ENCODE measurements around the gene GPC5.

Gene GPC5

DNA sequence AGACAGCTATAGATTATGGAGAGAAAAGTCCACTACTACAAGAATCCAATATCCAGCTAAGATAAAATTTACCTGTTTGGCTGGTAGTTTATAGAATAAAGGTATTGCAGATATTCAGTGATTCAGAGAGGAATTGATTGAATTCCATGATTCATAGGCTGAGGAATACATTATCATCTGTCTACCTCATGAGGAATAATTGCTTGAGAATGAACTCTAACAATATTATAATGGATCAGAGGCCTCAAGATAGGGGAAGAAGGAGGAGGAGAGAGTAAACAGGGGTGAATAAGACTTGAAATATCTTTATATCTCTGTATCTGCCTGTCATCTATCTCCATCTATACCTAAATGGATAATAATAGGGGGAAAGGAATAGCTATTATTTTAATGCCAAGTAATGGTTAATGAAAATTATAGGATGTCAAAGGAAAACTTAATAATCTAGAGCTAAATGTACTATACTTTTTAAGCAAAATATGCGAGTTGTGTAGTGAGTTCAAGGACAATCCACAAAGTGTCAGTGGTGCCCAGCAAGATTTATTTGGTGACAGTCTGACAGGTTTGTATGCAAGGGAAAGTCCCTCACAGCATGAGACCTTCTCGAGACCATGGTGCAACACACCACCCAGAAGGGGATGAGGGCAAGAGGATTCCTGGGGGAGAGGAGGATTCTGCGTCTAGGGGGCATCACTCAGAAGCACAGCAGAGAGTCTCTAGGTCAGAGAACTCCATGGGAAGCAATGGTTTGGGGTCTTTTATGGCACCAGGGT lies 224.5 kb downstream of the GPC5 start:
- no peak overlapping the region for H2BK5ac ChIP-seq (ENCODE audit: low read depth, low read length, poor library complexity, severe bottlenecking)
- WGBS, result 58% methylated on average over 3 of the region's 3 CpGs
- no peaks in the 10 kb centered on the region for H3K4me1 ChIP-seq (ENCODE audit: control insufficient read depth, insufficient read depth, low read depth, low read length)
- H3K27me3 ChIP-seq (ENCODE audit: control insufficient read depth in 1 of 2, insufficient read depth in 1 of 2, low read length in 2 of 2), result no peaks in the 10 kb centered on the region
- no peak overlapping the region for H3K18ac ChIP-seq (ENCODE audit: low read depth in 1 of 2, low read length in 2 of 2)
- no peak overlapping the region for H2AK5ac ChIP-seq (ENCODE audit: low read length, severe bottlenecking)
- H2BK15ac ChIP-seq (ENCODE audit: low read depth, poor library complexity, severe bottlenecking), result no peak overlapping the region
- no peak overlapping the region for H2BK120ac ChIP-seq (ENCODE audit: low read depth, low read length)
- H2BK12ac ChIP-seq (ENCODE audit: low read length in 2 of 2), result no peak overlapping the region
- no peak overlapping the region for H4K91ac ChIP-seq (ENCODE audit: low read length)
- no peak overlapping the region for H3K14ac ChIP-seq (ENCODE audit: low read length in 2 of 2)
- DNase-seq, result no peak
- no peak overlapping the region for H3K4me3 ChIP-seq (ENCODE audit: insufficient read depth in 1 of 2, low read depth in 1 of 2, low read length in 2 of 2)
- H2AFZ ChIP-seq (ENCODE audit: low read depth, low read length), result no peak overlapping the region
- H3K79me1 ChIP-seq (replicated peaks; ENCODE audit: low read length, poor library complexity, severe bottlenecking), result no peaks in the 10 kb centered on the region
- no peak overlapping the region for H3K23ac ChIP-seq (ENCODE audit: low read length in 2 of 2)
- no peaks in the 10 kb centered on the region for H3K36me3 ChIP-seq (ENCODE audit: control insufficient read depth in 1 of 2, insufficient read depth in 2 of 2, low read depth in 1 of 2, low read length in 2 of 2)
- no peak overlapping the region for H4K8ac ChIP-seq (ENCODE audit: low read length)
- no peak overlapping the region for H3K27ac ChIP-seq (ENCODE audit: low read length, poor library complexity, severe bottlenecking)
- H3K9me3 ChIP-seq (ENCODE audit: control insufficient read depth, low read length), result no peaks in the 10 kb centered on the region
- no peak overlapping the region for H3K4ac ChIP-seq (ENCODE audit: low read depth in 1 of 2, low read length in 2 of 2)
- no peak overlapping the region for H3K4me2 ChIP-seq (ENCODE audit: low read length, poor library complexity, severe bottlenecking)
- H3K9ac ChIP-seq (ENCODE audit: low read length), result no peak overlapping the region

DNA sequence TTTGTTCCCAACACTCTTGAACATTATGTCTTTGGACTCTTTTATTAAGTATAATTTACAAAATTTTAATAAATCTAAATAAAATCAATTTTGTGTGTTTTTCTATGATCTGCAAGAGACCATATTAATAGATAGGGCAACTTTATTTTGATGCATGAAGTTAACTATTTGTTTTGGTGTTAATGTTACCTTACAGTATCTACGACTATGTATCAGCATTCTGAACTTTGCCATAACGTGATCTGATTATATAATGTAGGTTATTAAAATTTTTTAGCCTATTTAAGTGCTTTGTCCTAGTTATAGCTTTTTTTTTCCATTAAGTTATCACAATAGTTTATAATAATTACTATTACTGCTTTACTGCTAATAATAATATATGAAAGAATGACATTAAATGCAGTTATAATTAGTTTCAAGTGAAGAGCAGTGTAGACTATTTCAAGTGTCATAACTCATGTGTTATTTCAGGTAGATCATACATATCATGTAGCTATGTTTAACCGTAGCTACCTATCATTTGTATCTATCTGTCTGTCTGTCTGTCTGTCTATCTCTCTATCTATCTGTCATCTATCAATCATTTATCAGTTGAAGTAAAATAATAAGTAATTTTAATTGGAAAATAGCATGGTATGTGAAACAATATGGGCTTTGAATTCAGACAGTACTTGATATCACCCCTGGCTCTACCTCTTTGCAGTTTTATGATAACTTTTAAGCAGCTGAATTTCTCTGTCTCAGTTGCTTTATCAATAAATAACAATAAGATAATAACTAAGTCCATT lies 229.7 kb downstream of the GPC5 start:
- no peaks in the 10 kb centered on the region for H3K79me1 ChIP-seq (replicated peaks; ENCODE audit: low read length, poor library complexity, severe bottlenecking)
- WGBS, result 100% methylated on average over 1 of the region's 3 CpGs

DNA sequence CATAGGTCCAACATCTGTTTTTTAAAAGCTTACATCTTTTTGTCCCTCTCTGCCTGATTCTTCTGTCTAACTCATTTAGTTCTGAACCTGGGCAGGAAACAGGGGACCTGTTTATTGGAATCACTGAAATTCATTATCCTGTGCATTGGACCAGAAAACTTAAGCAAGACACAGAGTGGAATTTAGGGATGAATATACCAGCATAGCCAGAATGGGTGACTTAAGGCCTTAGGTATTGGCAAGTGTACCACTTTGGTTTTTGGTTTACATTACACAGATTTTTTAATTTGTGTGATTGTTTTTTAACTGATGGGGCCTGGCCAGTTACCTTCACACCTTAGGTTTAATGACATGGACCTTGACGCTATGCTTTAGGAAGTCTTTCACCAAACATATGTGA lies 232.5 kb downstream of the GPC5 start:
- no peak overlapping the region for H4K91ac ChIP-seq (ENCODE audit: low read length)
- H3K4me1 ChIP-seq (ENCODE audit: control insufficient read depth, insufficient read depth, low read depth, low read length), result no peaks in the 10 kb centered on the region
- H2BK5ac ChIP-seq (ENCODE audit: low read depth, low read length, poor library complexity, severe bottlenecking), result no peak overlapping the region
- H3K79me1 ChIP-seq (replicated peaks; ENCODE audit: low read length, poor library complexity, severe bottlenecking), result no peaks in the 10 kb centered on the region
- H3K4me2 ChIP-seq (ENCODE audit: low read length, poor library complexity, severe bottlenecking), result no peak overlapping the region
- no peak for DNase-seq
- H2BK15ac ChIP-seq (ENCODE audit: low read depth, poor library complexity, severe bottlenecking), result no peak overlapping the region
- no peak overlapping the region for H2AFZ ChIP-seq (ENCODE audit: low read depth, low read length)
- no peaks in the 10 kb centered on the region for H3K36me3 ChIP-seq (ENCODE audit: control insufficient read depth in 1 of 2, insufficient read depth in 2 of 2, low read depth in 1 of 2, low read length in 2 of 2)
- no peak overlapping the region for H2BK12ac ChIP-seq (ENCODE audit: low read length in 2 of 2)
- no peak overlapping the region for H4K8ac ChIP-seq (ENCODE audit: low read length)
- H3K9ac ChIP-seq (ENCODE audit: low read length), result no peak overlapping the region
- no peak overlapping the region for H3K4ac ChIP-seq (ENCODE audit: low read depth in 1 of 2, low read length in 2 of 2)
- WGBS, result no CpG with 5 or more reads among the region's 1 CpG
- H3K27ac ChIP-seq (ENCODE audit: low read length, poor library complexity, severe bottlenecking), result no peak overlapping the region
- no peak overlapping the region for H2BK120ac ChIP-seq (ENCODE audit: low read depth, low read length)
- H3K27me3 ChIP-seq (ENCODE audit: control insufficient read depth in 1 of 2, insufficient read depth in 1 of 2, low read length in 2 of 2), result no peaks in the 10 kb centered on the region
- H3K9me3 ChIP-seq (ENCODE audit: control insufficient read depth, low read length), result no peaks in the 10 kb centered on the region
- no peak overlapping the region for H3K14ac ChIP-seq (ENCODE audit: low read length in 2 of 2)
- no peak overlapping the region for H3K4me3 ChIP-seq (ENCODE audit: insufficient read depth in 1 of 2, low read depth in 1 of 2, low read length in 2 of 2)
- H2AK5ac ChIP-seq (ENCODE audit: low read length, severe bottlenecking), result no peak overlapping the region
- no peak overlapping the region for H3K18ac ChIP-seq (ENCODE audit: low read depth in 1 of 2, low read length in 2 of 2)
- H3K23ac ChIP-seq (ENCODE audit: low read length in 2 of 2), result no peak overlapping the region

More for the DNA sequence above, 229.7 kb downstream of the GPC5 start:
- Histone ChIP-seq H3K4me2 (ENCODE audit: low read length, poor library complexity, severe bottlenecking) (no peak overlapping the region), H2BK12ac (ENCODE audit: low read length in 2 of 2) (no peak overlapping the region), H3K27ac (ENCODE audit: low read length, poor library complexity, severe bottlenecking) (no peak overlapping the region), H4K8ac (ENCODE audit: low read length) (no peak overlapping the region), H3K4me3 (ENCODE audit: insufficient read depth in 1 of 2, low read depth in 1 of 2, low read length in 2 of 2) (no peak overlapping the region), H2AFZ (ENCODE audit: low read depth, low read length) (no peak overlapping the region), H3K9ac (ENCODE audit: low read length) (no peak overlapping the region), H3K4me1 (ENCODE audit: control insufficient read depth, insufficient read depth, low read depth, low read length) (no peaks in the 10 kb centered on the region), H2BK5ac (ENCODE audit: low read depth, low read length, poor library complexity, severe bottlenecking) (no peak overlapping the region), H4K91ac (ENCODE audit: low read length) (no peak overlapping the region), H2BK15ac (ENCODE audit: low read depth, poor library complexity, severe bottlenecking) (no peak overlapping the region), H3K9me3 (ENCODE audit: control insufficient read depth, low read length) (no peaks in the 10 kb centered on the region), H2BK120ac (ENCODE audit: low read depth, low read length) (no peak overlapping the region), H3K27me3 (ENCODE audit: control insufficient read depth in 1 of 2, insufficient read depth in 1 of 2, low read length in 2 of 2) (no peaks in the 10 kb centered on the region), H3K18ac (ENCODE audit: low read depth in 1 of 2, low read length in 2 of 2) (no peak overlapping the region), H3K14ac (ENCODE audit: low read length in 2 of 2) (no peak overlapping the region), H3K4ac (ENCODE audit: low read depth in 1 of 2, low read length in 2 of 2) (no peak overlapping the region), H2AK5ac (ENCODE audit: low read length, severe bottlenecking) (no peak overlapping the region), H3K36me3 (ENCODE audit: control insufficient read depth in 1 of 2, insufficient read depth in 2 of 2, low read depth in 1 of 2, low read length in 2 of 2) (no peaks in the 10 kb centered on the region), H3K23ac (ENCODE audit: low read length in 2 of 2) (no peak overlapping the region)
- DNase-seq, result no peak

DNA sequence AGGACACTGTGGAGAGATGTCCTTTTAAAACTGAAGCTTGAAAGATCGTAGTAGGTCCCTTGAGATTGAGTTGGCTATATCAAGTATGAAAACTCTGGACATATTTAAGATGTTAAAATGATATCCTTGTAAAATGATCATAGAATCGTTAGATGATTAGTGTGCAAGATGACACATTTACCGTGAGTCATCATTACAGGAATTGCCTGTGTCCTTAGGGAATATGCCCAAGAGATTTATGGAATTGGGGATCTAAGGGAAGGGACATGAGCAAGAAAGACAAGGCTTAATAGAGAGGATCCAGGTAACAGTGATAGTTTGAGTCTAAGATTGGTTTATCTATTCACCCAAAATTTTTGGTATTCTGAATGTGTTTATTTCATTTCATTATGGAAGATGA lies 233.7 kb downstream of the GPC5 start:
- no peak for DNase-seq
- Histone ChIP-seq H3K79me1 (replicated peaks; ENCODE audit: low read length, poor library complexity, severe bottlenecking) (no peaks in the 10 kb centered on the region), H2BK15ac (ENCODE audit: low read depth, poor library complexity, severe bottlenecking) (no peak overlapping the region), H3K27ac (ENCODE audit: low read length, poor library complexity, severe bottlenecking) (no peak overlapping the region), H3K36me3 (ENCODE audit: control insufficient read depth in 1 of 2, insufficient read depth in 2 of 2, low read depth in 1 of 2, low read length in 2 of 2) (no peaks in the 10 kb centered on the region), H4K91ac (ENCODE audit: low read length) (no peak overlapping the region), H3K4ac (ENCODE audit: low read depth in 1 of 2, low read length in 2 of 2) (no peak overlapping the region), H3K9me3 (ENCODE audit: control insufficient read depth, low read length) (no peaks in the 10 kb centered on the region), H3K27me3 (ENCODE audit: control insufficient read depth in 1 of 2, insufficient read depth in 1 of 2, low read length in 2 of 2) (no peaks in the 10 kb centered on the region), H2BK12ac (ENCODE audit: low read length in 2 of 2) (no peak overlapping the region), H3K4me1 (ENCODE audit: control insufficient read depth, insufficient read depth, low read depth, low read length) (no peaks in the 10 kb centered on the region), H4K8ac (ENCODE audit: low read length) (no peak overlapping the region), H2AFZ (ENCODE audit: low read depth, low read length) (no peak overlapping the region), H3K9ac (ENCODE audit: low read length) (no peak overlapping the region), H3K4me3 (ENCODE audit: insufficient read depth in 1 of 2, low read depth in 1 of 2, low read length in 2 of 2) (no peak overlapping the region), H3K23ac (ENCODE audit: low read length in 2 of 2) (no peak overlapping the region), H2AK5ac (ENCODE audit: low read length, severe bottlenecking) (no peak overlapping the region), H2BK5ac (ENCODE audit: low read depth, low read length, poor library complexity, severe bottlenecking) (no peak overlapping the region), H3K14ac (ENCODE audit: low read length in 2 of 2) (no peak overlapping the region), H3K18ac (ENCODE audit: low read depth in 1 of 2, low read length in 2 of 2) (no peak overlapping the region), H2BK120ac (ENCODE audit: low read depth, low read length) (no peak overlapping the region), H3K4me2 (ENCODE audit: low read length, poor library complexity, severe bottlenecking) (no peak overlapping the region)
- WGBS, result 76% methylated on average over 3 of the region's 3 CpGs
